Breast epithelium (tissue), 3 donors: ENCODE measurements around the gene SNRPE.

Source experiments
- POLR2A ChIP-seq: fragments of 450-650 bp; IDR thresholded peaks from one replicate; pipeline ENCODE4 v1.6.1; 2016; ENCODE audit warnings: antibody characterized with exemption, mild to moderate bottlenecking, moderate library complexity
- TF ChIP-seq, protein P1 (sequence below), 3 donors: fragments of 450-650 bp; IDR thresholded peaks; one replicate each; pipeline ENCODE4 v1.5.1; 2016 to 2017; ENCODE audit warnings: antibody characterized with exemption in 3 of 3, mild to moderate bottlenecking in 3 of 3, moderate library complexity in 3 of 3

- TF ChIP-seq, protein P1, sequence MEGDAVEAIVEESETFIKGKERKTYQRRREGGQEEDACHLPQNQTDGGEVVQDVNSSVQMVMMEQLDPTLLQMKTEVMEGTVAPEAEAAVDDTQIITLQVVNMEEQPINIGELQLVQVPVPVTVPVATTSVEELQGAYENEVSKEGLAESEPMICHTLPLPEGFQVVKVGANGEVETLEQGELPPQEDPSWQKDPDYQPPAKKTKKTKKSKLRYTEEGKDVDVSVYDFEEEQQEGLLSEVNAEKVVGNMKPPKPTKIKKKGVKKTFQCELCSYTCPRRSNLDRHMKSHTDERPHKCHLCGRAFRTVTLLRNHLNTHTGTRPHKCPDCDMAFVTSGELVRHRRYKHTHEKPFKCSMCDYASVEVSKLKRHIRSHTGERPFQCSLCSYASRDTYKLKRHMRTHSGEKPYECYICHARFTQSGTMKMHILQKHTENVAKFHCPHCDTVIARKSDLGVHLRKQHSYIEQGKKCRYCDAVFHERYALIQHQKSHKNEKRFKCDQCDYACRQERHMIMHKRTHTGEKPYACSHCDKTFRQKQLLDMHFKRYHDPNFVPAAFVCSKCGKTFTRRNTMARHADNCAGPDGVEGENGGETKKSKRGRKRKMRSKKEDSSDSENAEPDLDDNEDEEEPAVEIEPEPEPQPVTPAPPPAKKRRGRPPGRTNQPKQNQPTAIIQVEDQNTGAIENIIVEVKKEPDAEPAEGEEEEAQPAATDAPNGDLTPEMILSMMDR (IDR thresholded peaks at IDR 0.05) = no peak
- no peak for TF ChIP-seq POLR2A
Observed at GRCh38 chr1:203828002-203828401, 33.4 kb upstream of the SNRPE start.
